ENCODE measurements around the gene YIF1A. TPM values are rescaled to one million over a fixed set of nuclear protein-coding genes. Genes with fewer than 3 reads are reported as not detected.
A peak's percentile ranks its signal among the peaks of the same experiment; 100 is the strongest.

The YIF1A gene
- total RNA-seq, 2 donors from 2014 or later: 41.2 to 68.3 TPM

GRCh38 chr11:66310324-66310723 is 21.4 kb upstream of the YIF1A start:
- H3K36me3 Mint-ChIP-seq (ENCODE audit: low read depth): no peaks in the 10 kb centered on the region
- H3K27ac Mint-ChIP-seq: no peak overlapping the region
- H3K4me1 Mint-ChIP-seq: peaks cover under 1% of the 10 kb centered on the region
- H3K9me3 Mint-ChIP-seq: no peaks in the 10 kb centered on the region
- H3K27me3 Mint-ChIP-seq: no peaks in the 10 kb centered on the region
- ATAC-seq (replicated peaks): no peak
- no peak overlapping the region for H3K4me3 Mint-ChIP-seq

GRCh38 chr11:66309475-66309874 is 20.5 kb upstream of the YIF1A start:
- Mint-ChIP-seq H3K4me3 (no peak overlapping the region), H3K27ac (no peak overlapping the region), H3K9me3 (no peaks in the 10 kb centered on the region), H3K27me3 (no peaks in the 10 kb centered on the region), H3K4me1 (no peaks in the 10 kb centered on the region), H3K36me3 (ENCODE audit: low read depth) (no peaks in the 10 kb centered on the region)
- ATAC-seq (replicated peaks): no peak

DNA sequence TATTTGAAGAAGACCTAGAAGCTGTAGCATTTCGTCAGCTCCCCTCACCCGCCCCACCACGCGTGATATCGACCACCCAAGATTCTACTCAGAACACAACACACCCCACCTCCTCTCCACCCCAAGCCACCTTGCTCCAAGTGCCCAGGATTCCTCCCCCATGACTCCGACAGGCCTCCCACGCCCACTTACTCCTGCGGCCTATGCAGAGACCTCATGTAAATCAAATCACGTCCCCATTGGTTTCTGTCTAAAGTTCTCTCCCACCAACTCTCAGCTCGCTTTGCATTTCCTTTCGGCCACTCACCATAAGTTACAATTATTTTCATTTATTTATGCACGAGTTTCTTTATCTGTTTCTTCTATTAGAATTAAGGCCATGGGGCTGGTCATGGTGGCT is 13.7 kb upstream of the YIF1A start:
- no peaks in the 10 kb centered on the region for H3K36me3 Mint-ChIP-seq (ENCODE audit: low read depth)
- H3K27ac Mint-ChIP-seq: no peak overlapping the region
- H3K4me3 Mint-ChIP-seq: no peak overlapping the region
- no peaks in the 10 kb centered on the region for H3K4me1 Mint-ChIP-seq
- H3K27me3 Mint-ChIP-seq: no peaks in the 10 kb centered on the region
- no peaks in the 10 kb centered on the region for H3K9me3 Mint-ChIP-seq
- no peak for ATAC-seq (replicated peaks)

DNA sequence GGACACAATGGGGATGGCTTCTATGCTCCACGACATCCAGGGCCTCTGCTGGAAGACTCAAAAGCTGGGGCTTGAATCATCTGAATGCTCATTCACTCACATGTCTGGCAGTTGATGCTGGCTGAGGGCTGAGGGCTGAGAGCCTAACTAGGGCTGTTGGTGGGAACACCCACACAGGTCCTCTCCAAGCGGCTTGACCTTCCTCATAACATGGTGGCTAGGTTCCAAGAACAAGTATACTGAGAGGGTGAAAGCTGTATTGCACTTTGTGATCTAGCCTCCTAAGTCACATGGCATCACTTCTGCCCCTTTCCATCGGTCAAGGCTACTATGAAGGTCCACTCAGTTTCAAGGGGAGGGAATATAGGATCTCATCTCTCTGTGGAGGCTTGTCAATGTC is 10.2 kb upstream of the YIF1A start:
- Mint-ChIP-seq H3K27me3 (no peaks in the 10 kb centered on the region), H3K36me3 (ENCODE audit: low read depth) (no peaks in the 10 kb centered on the region), H3K9me3 (no peaks in the 10 kb centered on the region), H3K27ac (no peak overlapping the region), H3K4me1 (no peaks in the 10 kb centered on the region), H3K4me3 (no peak overlapping the region)
- no peak for ATAC-seq (replicated peaks)

DNA sequence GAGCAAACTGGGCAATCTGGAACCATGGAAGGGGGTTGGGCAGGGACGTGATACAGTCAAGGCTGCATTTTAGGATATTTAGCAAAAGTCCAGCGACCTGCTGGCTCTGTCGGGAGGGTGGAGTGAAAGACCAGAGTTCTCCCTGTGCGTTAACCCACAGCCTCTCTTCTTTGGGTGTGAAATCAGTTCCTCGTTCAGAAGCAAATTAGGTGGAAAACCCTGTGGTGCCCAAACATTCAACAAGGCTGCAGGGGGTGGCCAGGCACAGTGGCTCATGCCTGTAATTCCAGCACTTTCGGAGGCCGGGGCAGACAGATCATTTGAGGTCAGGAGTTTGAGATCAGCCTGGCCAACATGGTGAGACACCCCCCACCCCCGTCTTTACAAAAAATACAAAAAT is 8.7 kb upstream of the YIF1A start:
- H3K27ac Mint-ChIP-seq: no peak overlapping the region
- H3K4me3 Mint-ChIP-seq: no peak overlapping the region
- H3K36me3 Mint-ChIP-seq (ENCODE audit: low read depth): no peaks in the 10 kb centered on the region
- no peaks in the 10 kb centered on the region for H3K9me3 Mint-ChIP-seq
- no peaks in the 10 kb centered on the region for H3K4me1 Mint-ChIP-seq
- H3K27me3 Mint-ChIP-seq: peaks cover 8% of the 10 kb centered on the region
- no peak for ATAC-seq (replicated peaks)

DNA sequence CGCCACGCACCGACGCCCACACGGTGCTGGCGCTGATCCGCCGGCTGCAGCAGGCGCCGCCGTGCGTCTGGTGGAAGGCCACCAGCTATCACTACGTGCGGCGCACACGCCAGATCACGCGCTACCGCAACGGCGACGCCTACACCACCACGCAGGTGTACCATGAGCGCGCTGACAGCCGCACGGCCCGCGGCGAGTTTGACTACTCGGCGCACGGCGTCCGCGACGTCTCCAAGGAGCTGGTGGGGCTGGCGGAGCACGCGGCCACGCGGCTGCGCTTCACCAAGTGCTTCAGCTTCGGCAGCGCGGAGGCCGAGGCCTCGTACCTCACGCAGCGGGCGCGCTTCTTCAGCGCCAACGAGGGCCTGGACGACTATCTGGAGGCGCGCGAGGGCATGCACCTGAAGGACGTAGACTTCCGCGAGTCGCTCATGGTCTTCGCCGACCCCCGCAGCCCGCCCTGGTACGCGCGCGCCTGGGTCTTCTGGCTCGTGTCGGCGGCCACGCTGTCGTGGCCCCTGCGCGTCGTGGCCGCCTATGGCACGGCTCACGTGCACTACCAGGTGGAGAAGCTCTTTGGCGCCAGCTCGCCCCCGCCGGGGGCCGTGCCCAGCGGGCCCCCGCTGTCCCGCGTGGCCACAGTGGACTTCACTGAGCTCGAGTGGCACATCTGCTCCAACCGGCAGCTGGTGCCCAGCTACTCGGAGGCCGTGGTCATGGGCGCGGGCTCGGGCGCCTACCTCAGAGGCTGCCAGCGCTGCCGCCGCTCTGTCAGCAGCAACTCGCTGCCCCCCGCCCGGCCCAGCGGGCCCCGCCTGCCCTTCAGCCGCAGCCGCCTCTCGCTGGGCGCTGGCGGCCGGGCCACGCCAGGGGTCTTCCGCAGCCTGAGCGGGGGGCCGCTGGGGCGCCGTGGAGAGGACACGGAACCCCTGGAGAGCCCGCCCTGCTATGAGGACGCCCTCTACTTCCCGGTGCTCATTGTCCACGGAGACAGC is 6.0 kb upstream of the YIF1A start:
- no peak overlapping the region for H3K4me3 Mint-ChIP-seq
- H3K9me3 Mint-ChIP-seq: no peaks in the 10 kb centered on the region
- H3K27ac Mint-ChIP-seq: no peak overlapping the region
- peaks cover 10% of the 10 kb centered on the region for H3K27me3 Mint-ChIP-seq
- no peaks in the 10 kb centered on the region for H3K36me3 Mint-ChIP-seq (ENCODE audit: low read depth)
- H3K4me1 Mint-ChIP-seq: peaks cover 8% of the 10 kb centered on the region
- no peak for ATAC-seq (replicated peaks)

- no peaks in the 10 kb centered on the region for H3K36me3 Mint-ChIP-seq (ENCODE audit: low read depth)
- H3K27ac Mint-ChIP-seq: no peak overlapping the region
- H3K4me1 Mint-ChIP-seq: peaks cover 8% of the 10 kb centered on the region
Observed at GRCh38 chr11:66293777-66294625, 5.1 kb upstream of the YIF1A start.

DNA sequence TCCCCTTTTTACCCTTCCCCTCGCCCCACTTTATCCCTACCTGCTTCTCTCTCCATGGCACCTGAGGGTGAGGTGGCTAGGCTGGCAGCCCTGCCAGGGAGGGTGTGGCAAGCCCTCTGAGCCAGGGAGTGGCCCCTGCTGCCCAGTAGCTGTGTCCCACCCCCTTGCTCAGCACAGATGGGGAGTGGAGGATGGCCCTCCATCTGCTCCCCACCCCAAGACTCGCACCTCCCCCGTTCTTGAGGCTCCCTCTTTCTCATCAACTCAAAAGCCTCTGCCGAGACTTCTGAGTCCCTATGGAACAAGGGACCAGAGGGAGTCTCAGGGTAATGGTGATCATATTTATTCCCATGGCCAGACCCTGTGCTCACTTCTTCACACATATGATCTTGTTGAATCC is 4.4 kb upstream of the YIF1A start:
- Mint-ChIP-seq H3K9me3 (no peaks in the 10 kb centered on the region), H3K4me1 (peaks cover 8% of the 10 kb centered on the region), H3K27me3 (peaks cover 10% of the 10 kb centered on the region), H3K4me3 (no peak overlapping the region), H3K36me3 (ENCODE audit: low read depth) (no peaks in the 10 kb centered on the region), H3K27ac (no peak overlapping the region)
- ATAC-seq (replicated peaks): no peak

More at GRCh38 chr11:66293777-66294625, 5.1 kb upstream of the YIF1A start:
- ATAC-seq (replicated peaks): no peak
- Mint-ChIP-seq H3K27me3 (peaks cover 10% of the 10 kb centered on the region), H3K9me3 (no peaks in the 10 kb centered on the region), H3K4me3 (no peak overlapping the region)

DNA sequence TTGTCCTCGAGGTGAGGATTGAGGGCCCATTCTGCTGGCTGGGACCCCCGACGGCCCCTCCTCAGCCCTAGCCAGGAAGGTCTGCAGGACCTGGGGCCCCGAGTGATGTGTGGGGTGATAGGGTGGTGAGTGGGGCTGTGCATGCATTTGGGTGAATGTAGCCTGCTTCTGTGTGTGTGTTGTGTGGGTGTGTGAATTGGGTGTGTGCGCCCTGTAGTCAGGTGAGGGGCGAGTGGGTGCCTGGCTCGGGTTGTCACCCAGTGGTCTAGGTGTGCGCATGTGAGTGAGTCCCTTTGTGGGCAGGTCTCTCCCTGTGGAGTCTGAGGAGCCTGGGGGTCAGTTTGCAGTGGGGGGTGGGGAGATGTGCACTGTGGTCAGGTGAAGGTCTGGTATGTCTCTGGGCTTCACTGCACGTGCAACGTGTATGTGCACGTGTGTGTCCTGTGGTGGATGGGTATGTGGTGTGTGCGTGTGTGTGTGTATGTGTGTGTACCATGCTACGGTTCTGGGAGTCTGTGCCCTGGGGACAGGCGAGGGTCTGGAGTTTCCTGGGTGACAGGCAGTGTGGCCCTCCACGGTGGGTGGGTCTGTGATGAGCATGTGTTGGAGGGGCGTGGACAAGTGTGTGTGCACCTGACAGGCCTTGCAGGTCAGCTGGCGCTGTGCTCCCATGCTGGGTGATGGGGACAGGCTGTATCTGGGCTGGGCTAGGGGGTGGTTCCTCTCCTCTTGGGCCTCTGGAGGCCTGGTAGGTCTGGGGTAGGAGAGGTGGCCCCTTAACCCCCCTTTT is 3.8 kb upstream of the YIF1A start:
- Mint-ChIP-seq H3K36me3 (ENCODE audit: low read depth) (no peaks in the 10 kb centered on the region), H3K27ac (no peak overlapping the region), H3K27me3 (peaks cover 10% of the 10 kb centered on the region), H3K4me3 (peak overlapping the region; percentile 35), H3K4me1 (peaks cover 8% of the 10 kb centered on the region), H3K9me3 (no peaks in the 10 kb centered on the region)
- no peak for ATAC-seq (replicated peaks)

DNA sequence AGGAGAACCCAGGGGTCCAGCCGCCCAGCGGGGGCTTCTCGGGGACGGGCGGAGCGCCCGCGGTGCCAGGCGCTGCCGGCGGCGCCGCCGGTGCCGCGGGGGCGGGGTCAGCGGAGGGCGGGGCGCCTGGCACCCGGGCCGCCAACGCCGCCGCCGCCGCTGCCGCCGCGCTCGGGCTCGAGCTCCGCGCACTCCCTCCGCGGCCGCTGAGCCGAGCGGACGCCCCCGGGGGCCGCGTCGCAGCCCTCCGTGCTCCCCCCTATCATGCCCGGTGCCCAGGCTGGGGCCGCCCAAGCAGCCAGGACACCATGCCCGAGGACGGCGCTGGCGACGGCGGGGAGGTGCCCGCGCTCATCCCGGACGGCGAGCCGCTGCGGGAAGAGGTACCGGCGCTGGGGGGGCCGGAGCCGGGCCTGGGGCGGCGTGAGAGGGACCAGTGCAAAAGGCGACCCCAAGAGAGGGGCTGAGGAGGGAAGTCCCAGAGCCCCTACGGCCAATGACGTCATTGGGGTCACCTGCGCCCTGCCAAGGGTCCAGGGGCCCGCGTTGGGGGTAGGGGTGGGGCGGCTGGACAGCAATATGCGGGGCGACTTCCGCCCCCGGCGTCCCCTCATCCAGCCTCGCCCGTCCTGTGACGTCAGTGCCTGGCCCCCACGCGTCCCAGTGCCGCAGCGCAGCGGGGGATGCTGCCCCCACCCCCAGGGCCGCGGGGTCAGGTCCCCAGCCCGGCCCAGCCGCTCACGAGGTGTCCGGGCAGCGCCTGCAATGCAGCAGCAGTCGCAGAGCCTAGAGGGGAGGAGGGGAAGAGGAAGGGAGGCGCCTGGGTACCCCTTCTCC is 3.0 kb upstream of the YIF1A start, which contains the start of gene TMEM151A:
TMEM151A (plus strand) TSS at position 189 of the 837 bp plus-strand sequence; CDS start at position 309, 120 bp downstream.
- Mint-ChIP-seq H3K4me1 (peaks cover 8% of the 10 kb centered on the region), H3K27me3 (peaks cover 10% of the 10 kb centered on the region), H3K9me3 (no peaks in the 10 kb centered on the region), H3K4me3 (peak within 1 kb of the TSS; percentile 92), H3K36me3 (ENCODE audit: low read depth) (no peaks in the 10 kb centered on the region), H3K27ac (peak within 1 kb of the TSS; percentile 96)
- no peak for ATAC-seq (replicated peaks)

DNA sequence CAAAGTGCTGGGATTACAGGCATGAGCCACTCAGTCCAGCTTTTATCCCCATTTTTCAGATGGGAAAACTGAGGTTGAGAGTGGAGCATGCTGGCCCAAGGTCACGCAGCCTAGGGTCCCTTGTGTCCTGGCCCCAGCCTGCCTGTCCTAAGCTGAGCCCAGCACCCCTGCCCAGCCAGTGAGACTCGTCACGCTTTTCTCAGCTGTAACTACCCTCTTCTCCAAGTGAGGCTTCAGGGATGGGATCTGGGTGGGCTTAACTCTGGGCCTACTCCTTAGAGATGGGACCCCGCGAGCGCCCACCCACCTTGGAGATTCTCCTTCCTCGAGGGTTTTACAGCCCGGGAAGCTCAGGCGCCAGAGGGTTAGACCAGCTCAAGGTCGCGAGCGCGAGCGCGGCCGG is 2.4 kb upstream of the YIF1A start:
- no peaks in the 10 kb centered on the region for H3K9me3 Mint-ChIP-seq
- no peak for ATAC-seq (replicated peaks)
- H3K36me3 Mint-ChIP-seq (ENCODE audit: low read depth): no peaks in the 10 kb centered on the region
- peaks cover 10% of the 10 kb centered on the region for H3K27me3 Mint-ChIP-seq
- H3K4me1 Mint-ChIP-seq: peaks cover 8% of the 10 kb centered on the region
- H3K4me3 Mint-ChIP-seq: peak overlapping the region; percentile 92
- H3K27ac Mint-ChIP-seq: no peak overlapping the region

- Mint-ChIP-seq H3K27me3 (peaks cover 10% of the 10 kb centered on the region), H3K27ac (peak overlapping the region; percentile 96), H3K9me3 (no peaks in the 10 kb centered on the region), H3K36me3 (ENCODE audit: low read depth) (no peaks in the 10 kb centered on the region), H3K4me3 (peak overlapping the region; percentile 92), H3K4me1 (peaks cover 8% of the 10 kb centered on the region)
- ATAC-seq (replicated peaks): no peak
Observed at GRCh38 chr11:66290330-66290621, 1.3 kb upstream of the YIF1A start.

DNA sequence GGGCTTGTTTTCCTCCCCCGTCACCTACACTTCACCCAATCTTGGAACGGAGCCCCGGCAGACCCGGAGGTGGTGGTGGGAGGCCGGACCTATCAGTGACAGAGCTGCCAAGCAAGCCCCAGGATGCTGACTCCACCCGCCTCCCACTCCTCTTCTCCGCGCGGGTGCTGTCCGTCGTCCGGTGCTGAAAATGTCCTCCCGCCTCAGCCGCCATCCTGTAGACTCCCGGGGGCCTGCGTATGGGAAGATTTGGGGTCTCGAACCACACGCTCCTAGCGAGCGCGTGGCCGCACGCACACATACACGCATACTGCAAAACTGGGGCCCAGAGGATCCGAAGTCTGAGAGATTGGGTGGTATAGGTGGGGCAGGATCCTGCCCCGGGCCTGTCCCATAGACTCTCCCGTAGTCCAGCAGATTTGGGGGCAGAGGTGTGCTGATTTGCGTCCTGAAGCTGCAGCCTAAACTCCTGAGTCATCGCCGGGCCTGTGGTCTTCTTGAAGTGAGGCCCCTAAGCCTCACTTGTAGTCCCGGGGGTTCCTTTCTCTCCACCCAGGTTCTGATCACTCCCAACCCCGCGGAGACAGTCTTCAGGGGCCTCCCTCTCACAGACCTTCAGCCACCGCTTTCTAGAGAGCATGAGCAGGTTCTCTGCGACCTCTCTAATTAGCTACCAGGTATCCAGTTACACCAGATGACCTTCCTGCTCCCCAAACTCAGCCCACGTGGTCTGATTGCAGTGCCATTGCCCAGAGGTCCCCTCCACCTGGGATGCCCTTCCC is 796 bp upstream of the YIF1A start:
- no peaks in the 10 kb centered on the region for H3K9me3 Mint-ChIP-seq
- peaks cover 8% of the 10 kb centered on the region for H3K4me1 Mint-ChIP-seq
- H3K27ac Mint-ChIP-seq: peak overlapping the region; percentile 96
- no peaks in the 10 kb centered on the region for H3K36me3 Mint-ChIP-seq (ENCODE audit: low read depth)
- H3K4me3 Mint-ChIP-seq: peak overlapping the region; percentile 92
- peaks cover 10% of the 10 kb centered on the region for H3K27me3 Mint-ChIP-seq
- peak; percentile 73 for ATAC-seq (replicated peaks)

All from activated T-helper 17 cell treated with anti-CD3 and anti-CD28 coated beads, Interleukin-2, amount 50 U/mL, for 72 hours (primary cell).